DMS53 treated with DMSO at 0.1 percent for 48 hours (cell line): ENCODE data around the gene ABTB2.

Experiments used
- DNase-seq: peaks from one replicate; lab custom pipeline; 2025; ENCODE audit not compliant: unreplicated experiment; lab: John Stamatoyannopoulos, UW

ABTB2 gene

GRCh38 chr11:34363363-34364084 is 5.7 kb upstream of the ABTB2 start:
- DNase-seq, result no peak

DNA sequence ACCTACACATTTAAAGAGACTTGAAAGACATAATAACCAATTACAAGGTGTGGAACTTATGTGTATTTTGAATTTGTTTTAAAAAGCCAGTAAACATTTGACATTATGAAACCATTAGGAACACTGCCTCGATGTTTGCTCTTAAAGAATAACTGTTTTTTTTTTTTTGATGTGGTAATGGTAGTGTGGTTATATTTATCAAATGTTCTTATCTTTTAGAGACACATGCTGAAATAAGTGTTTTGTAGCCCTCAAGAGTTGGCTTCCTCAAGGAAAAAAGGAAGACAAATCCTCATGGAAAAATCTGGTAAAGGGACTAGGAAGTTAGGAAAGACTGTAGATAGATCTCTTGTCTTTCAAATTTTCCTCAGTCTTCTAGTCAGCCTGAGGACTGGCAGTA is 2.2 kb upstream of the ABTB2 start:
- no peak for DNase-seq

DNA sequence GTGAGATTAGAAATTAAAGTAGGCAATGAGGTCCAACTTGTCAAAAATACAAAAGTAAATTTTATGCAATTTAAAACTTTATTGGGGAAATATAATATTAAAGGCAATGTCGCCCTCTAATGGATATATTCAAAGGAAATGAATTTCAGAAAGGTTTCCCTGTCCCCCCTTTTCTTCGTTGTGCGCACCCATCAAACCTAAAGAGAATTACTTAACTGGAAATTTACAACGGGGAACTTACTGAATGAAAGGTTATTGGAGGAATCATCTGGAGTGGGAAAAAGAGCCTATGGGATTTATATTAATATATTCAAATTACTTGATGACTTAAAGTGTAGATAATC is 1.7 kb upstream of the ABTB2 start:
- DNase-seq, result no peak

- peak; percentile 57 for DNase-seq
These were observed 1.1 kb upstream of the ABTB2 start for GRCh38 chr11:34358728-34359547.

DNA sequence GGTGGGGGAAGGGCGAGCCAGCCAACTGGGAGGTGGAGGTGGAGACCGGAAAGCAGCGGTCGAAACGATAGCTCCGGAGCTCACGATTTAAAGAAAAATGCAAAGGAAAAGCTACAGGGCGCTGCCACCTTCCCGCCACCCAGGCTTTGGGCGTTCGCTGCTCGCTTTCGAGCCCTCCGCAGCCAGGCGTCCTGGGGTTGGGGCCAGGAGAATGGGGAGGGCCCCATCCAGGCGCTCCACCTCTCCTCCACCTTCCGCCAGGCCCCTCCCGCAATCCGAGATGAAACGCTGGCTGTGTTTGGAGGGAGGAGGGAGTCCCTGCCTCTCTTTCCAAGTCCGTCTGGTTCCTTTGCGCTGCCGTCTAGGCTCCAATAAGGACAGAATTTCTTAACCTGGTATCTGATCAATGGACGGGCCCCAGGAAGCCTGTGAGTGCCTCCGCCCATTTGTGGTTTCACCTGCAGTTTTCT is 483 bp upstream of the ABTB2 start:
- peak; percentile 64 for DNase-seq

GRCh38 chr11:34356913-34357700 is 703 bp downstream of the ABTB2 start:
- DNase-seq, result peak; percentile 16

- DNase-seq, result no peak
These were observed 1.3 kb downstream of the ABTB2 start for GRCh38 chr11:34356576-34356912.

GRCh38 chr11:34356130-34356529 is 1.7 kb downstream of the ABTB2 start:
- DNase-seq, result no peak

- no peak for DNase-seq
These were observed 2.1 kb downstream of the ABTB2 start for GRCh38 chr11:34355726-34356125.

GRCh38 chr11:34354782-34355181 is 3.0 kb downstream of the ABTB2 start:
- no peak for DNase-seq

DNA sequence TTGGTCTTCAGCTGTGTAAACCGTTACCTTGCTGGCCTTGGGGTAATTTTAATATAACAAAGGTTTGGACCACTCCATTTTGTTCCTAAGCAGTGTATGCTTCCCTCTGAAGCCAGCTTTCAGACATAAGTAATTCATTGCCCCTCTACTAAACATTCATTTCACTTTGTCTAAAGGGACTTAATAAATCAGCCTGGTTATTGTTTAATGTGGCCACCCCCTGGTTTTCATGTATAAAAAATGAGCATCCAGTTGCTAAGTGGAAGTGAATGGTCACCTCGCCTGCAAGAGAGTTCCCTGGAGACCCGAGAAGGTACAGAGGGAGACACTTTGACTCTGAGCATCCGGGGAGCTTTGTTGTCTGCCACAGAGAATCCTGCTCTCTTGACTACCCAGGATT is 3.9 kb downstream of the ABTB2 start:
- DNase-seq, result no peak

DNA sequence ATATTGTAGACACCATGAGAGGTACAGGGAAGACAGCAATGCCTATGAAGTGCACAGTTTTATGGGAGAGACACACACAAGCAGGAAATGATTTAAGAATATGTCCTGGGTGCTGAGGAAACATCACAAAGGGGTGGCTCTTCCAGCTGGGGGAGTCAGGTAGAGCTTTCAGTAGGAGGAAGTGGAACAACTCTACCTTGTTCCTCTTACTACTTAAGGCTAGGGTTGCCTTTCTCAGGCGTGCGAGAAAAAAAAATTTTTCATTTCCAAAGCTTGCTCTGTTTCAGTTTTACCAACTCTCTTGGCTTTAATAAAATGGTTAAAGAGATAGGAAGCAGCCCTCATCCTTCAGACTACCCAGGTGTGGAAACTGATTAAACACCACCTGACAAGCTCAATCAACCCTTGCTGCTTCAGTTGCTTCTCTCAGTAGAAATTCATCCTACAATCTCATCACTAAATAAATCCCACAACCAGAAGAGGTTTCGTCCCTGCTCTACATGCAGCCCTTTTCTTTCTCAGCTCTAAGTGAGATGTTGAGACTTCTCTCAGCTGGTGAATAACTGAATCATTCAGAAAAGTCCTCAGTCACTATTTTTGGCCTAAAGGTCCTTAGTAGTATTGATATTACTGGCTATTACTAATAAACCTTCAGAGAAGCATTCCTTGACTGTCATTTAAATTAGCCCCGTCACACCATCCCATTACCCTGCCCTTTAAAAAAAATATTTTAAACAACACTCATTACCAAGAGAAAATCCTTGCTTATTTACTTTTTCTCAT is 5.9 kb downstream of the ABTB2 start:
- no peak for DNase-seq

- DNase-seq, result no peak
These were observed 6.8 kb downstream of the ABTB2 start for GRCh38 chr11:34351051-34351450.

DNA sequence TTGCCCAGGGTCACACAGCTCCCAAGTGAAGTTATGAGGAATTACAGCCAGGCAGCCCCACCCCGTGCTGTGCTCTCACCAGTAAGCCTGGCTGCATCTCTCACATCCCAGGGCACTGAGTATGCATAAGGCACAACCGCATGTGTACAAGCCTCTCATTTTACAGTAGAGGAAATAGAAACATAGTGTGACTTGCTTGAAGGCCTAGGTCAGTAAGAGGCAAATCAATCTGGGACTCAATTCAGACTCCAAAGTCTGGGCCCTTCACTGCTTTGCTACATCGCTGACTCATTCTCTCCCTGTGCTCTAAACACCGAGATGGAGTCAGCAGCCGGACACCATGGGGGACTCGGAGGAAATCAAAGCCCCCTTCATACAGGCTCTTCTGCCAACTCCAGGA is 7.9 kb downstream of the ABTB2 start:
- no peak for DNase-seq

GRCh38 chr11:34348919-34349318 is 8.9 kb downstream of the ABTB2 start:
- DNase-seq, result no peak

- no peak for DNase-seq
These were observed 9.7 kb downstream of the ABTB2 start for GRCh38 chr11:34348096-34348495.

DNA sequence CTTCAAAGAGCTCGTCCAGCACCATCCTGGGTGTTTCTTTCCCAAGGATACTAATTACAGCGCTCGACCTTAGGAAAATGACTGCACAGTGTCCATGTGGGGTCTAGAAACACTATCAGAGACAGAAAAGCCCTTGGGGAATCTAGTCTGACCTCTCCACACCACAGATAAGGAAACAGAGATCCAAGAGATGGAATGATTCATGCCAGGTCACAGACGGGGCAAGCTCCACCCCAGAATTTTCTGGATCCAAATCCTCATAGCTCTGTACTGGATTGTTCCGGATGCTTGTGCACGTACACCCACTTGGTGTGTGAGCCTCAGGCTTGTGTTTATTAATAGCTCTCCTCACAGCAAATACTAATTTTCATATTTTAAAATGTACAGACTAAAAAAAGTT is 11.3 kb downstream of the ABTB2 start:
- DNase-seq, result no peak

GRCh38 chr11:34345991-34346480 is 11.8 kb downstream of the ABTB2 start:
- DNase-seq, result no peak

DNA sequence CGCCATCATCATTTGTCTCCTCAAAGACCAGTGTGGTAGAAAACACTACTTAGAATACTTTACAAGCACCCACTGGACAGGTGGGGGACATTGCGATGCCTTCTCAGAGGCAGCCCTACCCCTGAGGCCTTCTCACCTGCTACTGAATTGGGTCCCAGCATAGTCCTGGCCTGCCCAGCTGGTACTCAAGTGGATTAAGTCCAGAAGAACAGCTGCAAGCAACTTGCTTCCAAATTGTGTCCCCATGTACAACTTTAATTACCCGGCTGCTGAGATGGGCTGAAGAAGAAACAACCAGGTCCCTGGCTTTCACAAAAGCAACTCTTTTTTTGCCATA is 12.3 kb downstream of the ABTB2 start:
- DNase-seq, result peak; percentile 46

DNA sequence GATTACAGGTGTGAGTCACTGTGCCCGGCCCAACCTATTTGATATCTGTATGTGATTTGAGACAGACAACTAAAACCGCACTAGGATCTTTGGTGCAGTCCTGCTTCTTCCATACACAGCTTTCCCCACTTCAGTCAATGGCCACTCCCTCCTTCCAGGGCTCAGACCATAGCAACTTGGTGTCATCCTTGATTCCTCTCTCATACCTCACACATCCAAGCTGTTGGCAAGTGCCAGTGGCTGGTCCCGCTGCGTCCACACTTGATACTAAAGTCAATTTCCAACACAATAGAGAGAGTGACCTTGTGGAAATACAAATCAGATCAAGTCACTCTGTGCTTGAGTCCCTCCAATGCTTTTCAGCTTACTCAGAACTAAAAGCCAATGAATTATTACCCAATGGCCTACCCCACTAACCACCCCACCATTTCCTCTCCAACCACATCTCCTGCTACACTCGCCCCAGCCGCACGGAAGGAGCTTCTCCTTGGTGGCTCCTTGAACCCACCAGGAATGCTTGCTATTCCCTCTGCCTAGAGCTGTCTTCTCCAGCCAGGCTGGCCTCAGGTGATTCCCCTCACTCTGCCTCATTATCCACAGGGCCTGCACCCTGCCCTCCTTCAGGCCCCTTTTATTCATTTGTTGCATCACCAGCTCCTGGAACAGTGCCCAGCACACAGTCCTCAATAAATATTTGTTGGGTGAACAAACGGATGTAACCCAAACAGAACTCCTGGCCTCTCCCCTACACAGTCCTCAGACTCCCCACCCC is 12.9 kb downstream of the ABTB2 start:
- DNase-seq, result no peak
